Kidney epithelial cell (primary cell): Measurements from ENCODE around the gene CD38. TPM values are rescaled to one million over a fixed set of nuclear protein-coding genes. Genes with fewer than 3 reads are reported as not detected.
A peak's percentile ranks its signal among the peaks of the same experiment; 100 is the strongest.
"Not testable (repeated sequence)": the region's sequence is repeated elsewhere in the genome, so short reads cannot be mapped to it uniquely, and the experiment has no call there.

Source experiments
- DNase-seq: peaks from one replicate; pipeline ENCODE4 v3.0.0-alpha.2; 2010; ENCODE audit warnings: low read depth
- H3K27me3 ChIP-seq: 2 replicates; pipeline ENCODE4 v1.6.0; 2011; ENCODE audit warnings: low read length; ENCODE audit not compliant: control insufficient read depth, insufficient read depth
- H3K36me3 ChIP-seq: 2 replicates; pipeline ENCODE4 v1.5.1; 2011; ENCODE audit warnings: low read length; ENCODE audit not compliant: control insufficient read depth, insufficient read depth
- H3K4me3 ChIP-seq: 2 replicates; pipeline ENCODE4 v1.5.1; 2011; ENCODE audit warnings: low read depth, mild to moderate bottlenecking, control low read depth, low read length
- total RNA-seq: library from RNA; depleted of rRNA; stranded (reverse); fragments of >200 nt; gene quantifications from 2 replicates; pipeline ENCODE4 v1.2.3, GENCODE V29; 2015
- TF ChIP-seq, protein P1 (sequence below): IDR thresholded peaks from 2 replicates; pipeline ENCODE4 v1.5.1; 2011; ENCODE audit warnings: mild to moderate bottlenecking, moderate library complexity, low read length, control low read depth, inconsistent platforms; ENCODE audit not compliant: insufficient read depth, poor library complexity, severe bottlenecking

The CD38 gene
- 0.04 TPM in 1 of 2 replicates, not detected in the other for total RNA-seq

GRCh38 chr4:15778289-15779241, at the start of gene CD38:
Gene CD38, plus strand, starts transcription at chr4:15778328. Its CDS starts 87 bp downstream, at chr4:15778415.
- Histone ChIP-seq H3K27me3 (peaks cover 8% of the 10 kb centered on the region), H3K36me3 (no peaks in the 10 kb centered on the region), H3K4me3 (peak within 1 kb of the TSS; percentile 52)
- DNase-seq: no peak
- TF ChIP-seq, protein P1, sequence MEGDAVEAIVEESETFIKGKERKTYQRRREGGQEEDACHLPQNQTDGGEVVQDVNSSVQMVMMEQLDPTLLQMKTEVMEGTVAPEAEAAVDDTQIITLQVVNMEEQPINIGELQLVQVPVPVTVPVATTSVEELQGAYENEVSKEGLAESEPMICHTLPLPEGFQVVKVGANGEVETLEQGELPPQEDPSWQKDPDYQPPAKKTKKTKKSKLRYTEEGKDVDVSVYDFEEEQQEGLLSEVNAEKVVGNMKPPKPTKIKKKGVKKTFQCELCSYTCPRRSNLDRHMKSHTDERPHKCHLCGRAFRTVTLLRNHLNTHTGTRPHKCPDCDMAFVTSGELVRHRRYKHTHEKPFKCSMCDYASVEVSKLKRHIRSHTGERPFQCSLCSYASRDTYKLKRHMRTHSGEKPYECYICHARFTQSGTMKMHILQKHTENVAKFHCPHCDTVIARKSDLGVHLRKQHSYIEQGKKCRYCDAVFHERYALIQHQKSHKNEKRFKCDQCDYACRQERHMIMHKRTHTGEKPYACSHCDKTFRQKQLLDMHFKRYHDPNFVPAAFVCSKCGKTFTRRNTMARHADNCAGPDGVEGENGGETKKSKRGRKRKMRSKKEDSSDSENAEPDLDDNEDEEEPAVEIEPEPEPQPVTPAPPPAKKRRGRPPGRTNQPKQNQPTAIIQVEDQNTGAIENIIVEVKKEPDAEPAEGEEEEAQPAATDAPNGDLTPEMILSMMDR: no peak

DNA sequence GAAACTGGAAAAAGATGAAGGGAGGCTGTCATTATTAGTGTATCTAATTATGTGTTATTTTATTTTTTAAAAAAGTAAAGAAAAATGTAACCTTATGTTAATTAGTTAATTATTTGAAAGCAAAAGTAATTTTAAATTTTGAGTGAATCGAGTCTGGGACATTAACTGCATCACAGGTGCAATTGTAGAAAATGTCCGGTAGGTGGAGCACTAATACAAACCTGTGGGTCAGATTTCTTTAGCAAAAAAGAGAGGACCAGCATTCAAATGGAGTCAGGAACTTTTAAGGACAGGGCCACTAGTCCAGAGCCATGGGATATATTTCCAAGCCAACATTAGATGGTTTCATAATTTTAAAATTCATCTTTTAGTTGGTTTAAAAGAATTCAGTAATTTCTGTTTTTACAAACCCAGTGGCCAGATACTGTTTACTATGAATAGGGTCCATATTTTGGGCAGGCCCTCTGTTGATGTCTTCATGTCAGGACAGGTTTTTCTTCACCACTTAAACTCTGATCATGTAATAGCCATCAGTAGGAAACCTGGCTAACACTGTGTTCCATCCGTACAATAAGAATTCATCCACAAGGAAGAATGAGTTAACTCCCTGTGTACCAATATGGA, 48.1 kb upstream of the CD38 start:
- H3K36me3 ChIP-seq: no peaks in the 10 kb centered on the region
- no peak for DNase-seq
- no peak overlapping the region for H3K4me3 ChIP-seq
- no peaks in the 10 kb centered on the region for H3K27me3 ChIP-seq
- TF ChIP-seq, protein P1: peak; percentile 70

GRCh38 chr4:15733061-15733460, 45.1 kb upstream of the CD38 start:
- not testable (repeated sequence) for H3K4me3 ChIP-seq, DNase-seq, H3K36me3 ChIP-seq, H3K27me3 ChIP-seq

- no peaks in the 10 kb centered on the region for H3K36me3 ChIP-seq
- TF ChIP-seq, protein P1: no peak
- no peaks in the 10 kb centered on the region for H3K27me3 ChIP-seq
- no peak overlapping the region for H3K4me3 ChIP-seq
- no peak for DNase-seq
Measured at GRCh38 chr4:15735536-15735935, 42.6 kb upstream of the CD38 start.

GRCh38 chr4:15736514-15737050, 41.5 kb upstream of the CD38 start:
- no peak overlapping the region for H3K4me3 ChIP-seq
- H3K36me3 ChIP-seq: no peaks in the 10 kb centered on the region
- TF ChIP-seq, protein P1: no peak
- DNase-seq: no peak
- H3K27me3 ChIP-seq: no peaks in the 10 kb centered on the region

DNA sequence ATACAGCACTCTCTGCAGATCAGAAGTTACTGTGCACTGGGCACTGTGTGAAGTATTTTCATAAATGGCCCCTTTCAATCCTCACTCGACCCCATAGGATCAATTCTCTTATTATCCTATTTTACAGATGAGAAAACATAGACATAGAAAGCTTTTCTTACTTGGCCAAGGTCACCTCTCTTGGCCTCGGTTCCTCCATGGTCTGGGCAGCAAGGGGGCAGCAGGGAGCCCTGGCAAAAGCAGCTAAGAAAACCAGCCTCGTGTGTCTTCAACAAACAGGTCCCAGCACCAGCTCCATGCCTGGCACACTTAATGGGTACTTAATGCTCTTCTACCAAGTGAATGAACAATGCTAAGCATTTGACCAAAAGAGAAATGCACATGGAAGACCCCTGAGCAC, 40.9 kb upstream of the CD38 start:
- TF ChIP-seq, protein P1: no peak
- H3K27me3 ChIP-seq: no peaks in the 10 kb centered on the region
- DNase-seq: no peak
- no peaks in the 10 kb centered on the region for H3K36me3 ChIP-seq
- H3K4me3 ChIP-seq: no peak overlapping the region
